Measurements from ENCODE around the gene FBXO24.
A peak's percentile ranks its signal among the peaks of the same experiment; 100 is the strongest.

Gene FBXO24

GRCh38 chr7:100623951-100624824, 38.1 kb downstream of the FBXO24 start:
- DNase-seq (ENCODE audit: low read depth): no peak

DNA sequence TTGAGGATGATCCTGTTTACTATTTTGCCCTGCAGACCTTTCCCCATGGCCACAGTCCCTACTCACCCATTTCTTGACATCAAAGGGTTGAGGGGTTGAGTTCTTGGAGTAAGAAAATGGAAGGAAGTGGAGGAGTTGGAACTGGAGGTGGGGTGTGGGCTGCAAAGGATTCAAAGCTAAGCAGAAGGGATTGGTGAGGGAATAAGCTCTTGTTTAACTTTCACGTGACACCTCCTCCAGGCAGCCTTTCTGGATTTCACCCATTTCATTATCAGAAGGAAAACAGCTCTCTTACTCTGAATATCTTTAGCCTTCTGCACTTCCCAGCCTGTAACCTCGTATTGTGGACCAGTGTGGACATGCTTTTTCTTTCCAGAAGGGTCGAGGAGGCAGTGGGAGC, 39.9 kb downstream of the FBXO24 start:
- DNase-seq (ENCODE audit: low read depth): no peak

GRCh38 chr7:100626530-100627237, 40.6 kb downstream of the FBXO24 start:
- peak; percentile 85 for DNase-seq (ENCODE audit: low read depth)

DNA sequence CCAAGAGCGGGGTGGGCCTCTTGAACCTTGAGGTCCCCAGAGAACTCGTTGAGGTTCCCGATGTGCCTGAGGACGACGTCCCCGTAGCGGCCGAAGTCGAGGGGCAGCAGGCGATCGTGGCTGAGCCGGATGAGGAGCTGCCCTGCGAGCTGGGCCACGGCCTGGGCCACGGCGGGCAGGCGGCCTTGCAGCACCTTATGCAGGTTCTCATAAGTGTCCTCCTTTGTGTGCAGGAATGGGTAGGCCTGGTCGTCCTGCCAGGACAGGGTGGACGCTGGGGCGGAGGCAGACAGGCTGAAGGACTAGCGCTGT, 41.1 kb downstream of the FBXO24 start:
- no peak for DNase-seq (ENCODE audit: low read depth)

- peak; percentile 38 for DNase-seq (ENCODE audit: low read depth)
Observed at GRCh38 chr7:100629117-100629716, 43.1 kb downstream of the FBXO24 start.

GRCh38 chr7:100630066-100630465, 43.9 kb downstream of the FBXO24 start:
- no peak for DNase-seq (ENCODE audit: low read depth)

DNA sequence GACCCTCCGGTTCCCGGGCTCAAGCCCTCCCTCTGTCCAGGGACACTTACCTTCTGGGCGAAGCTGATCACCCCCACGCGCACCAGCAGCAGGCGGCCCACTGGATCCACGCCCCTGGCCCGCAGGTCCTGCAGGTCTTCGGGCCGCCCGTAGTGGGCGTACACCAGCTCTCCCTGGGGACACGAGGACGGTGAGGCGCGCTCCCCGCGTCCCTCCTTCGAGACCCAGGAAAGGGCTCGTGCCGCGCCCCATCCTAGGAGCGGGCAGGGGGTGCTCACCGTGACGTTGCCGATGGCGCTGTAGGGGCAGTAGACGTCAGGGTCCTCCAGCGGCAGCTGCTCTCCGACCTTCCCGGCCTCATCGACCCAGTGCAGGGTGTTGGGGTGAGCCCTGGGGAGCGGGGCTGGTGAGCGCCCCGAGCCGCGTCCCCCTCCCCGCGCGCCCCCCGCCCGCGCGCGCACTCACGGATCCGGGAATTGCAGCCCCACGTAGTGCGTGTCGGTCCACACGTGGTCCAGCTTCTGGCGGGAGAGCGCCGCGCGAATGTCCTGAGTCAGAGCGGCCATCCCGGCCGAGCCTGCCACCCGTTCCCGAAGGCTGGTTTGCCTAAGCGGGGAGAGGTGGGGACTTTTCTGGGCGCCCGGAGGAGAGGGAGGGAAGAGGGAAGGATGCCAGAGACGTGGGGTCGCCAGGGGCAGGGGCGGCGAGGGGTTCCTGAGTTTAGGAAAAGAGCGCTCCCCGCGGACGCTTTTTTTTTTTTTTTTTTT, 47.0 kb downstream of the FBXO24 start:
- DNase-seq (ENCODE audit: low read depth): peak; percentile 63

DNA sequence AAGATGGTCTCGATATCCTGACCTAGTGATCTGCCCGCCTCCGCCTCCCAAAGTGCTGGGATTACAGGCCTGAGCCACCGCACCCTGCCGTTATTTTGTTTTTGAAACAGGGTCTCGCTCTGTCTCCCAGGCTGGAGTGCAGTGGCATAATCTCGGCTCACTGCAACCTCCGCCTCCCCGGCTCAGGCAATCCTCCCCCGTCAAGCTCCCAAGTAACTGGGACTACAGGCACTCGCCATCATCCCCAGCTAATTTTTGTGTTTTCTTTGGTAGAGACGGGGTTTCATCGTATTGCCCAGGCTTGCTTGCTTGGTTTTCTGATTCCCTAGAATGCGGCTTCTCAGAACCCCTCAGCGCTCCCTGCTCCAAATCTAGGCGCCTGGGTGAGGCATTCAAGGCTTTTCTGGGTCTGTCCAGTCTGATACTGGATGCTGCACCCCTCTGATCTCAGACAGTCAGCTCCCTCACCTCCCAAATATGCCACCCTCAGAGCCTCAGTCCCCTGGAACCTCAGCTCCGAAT, 53.9 kb downstream of the FBXO24 start:
- DNase-seq (ENCODE audit: low read depth): no peak

GRCh38 chr7:100640517-100641440, 54.7 kb downstream of the FBXO24 start:
- no peak for DNase-seq (ENCODE audit: low read depth)

- DNase-seq (ENCODE audit: low read depth): no peak
Observed at GRCh38 chr7:100641463-100641859, 55.3 kb downstream of the FBXO24 start, which contains the start of gene TFR2. TFR2 (minus strand) TSS chr7:100641552; CDS start chr7:100641509, 43 bp downstream.

GRCh38 chr7:100641860-100642533, 55.9 kb downstream of the FBXO24 start:
- no peak for DNase-seq (ENCODE audit: low read depth)

- DNase-seq (ENCODE audit: low read depth): peak; percentile 24
Observed at GRCh38 chr7:100642534-100642907, 56.4 kb downstream of the FBXO24 start.

DNA sequence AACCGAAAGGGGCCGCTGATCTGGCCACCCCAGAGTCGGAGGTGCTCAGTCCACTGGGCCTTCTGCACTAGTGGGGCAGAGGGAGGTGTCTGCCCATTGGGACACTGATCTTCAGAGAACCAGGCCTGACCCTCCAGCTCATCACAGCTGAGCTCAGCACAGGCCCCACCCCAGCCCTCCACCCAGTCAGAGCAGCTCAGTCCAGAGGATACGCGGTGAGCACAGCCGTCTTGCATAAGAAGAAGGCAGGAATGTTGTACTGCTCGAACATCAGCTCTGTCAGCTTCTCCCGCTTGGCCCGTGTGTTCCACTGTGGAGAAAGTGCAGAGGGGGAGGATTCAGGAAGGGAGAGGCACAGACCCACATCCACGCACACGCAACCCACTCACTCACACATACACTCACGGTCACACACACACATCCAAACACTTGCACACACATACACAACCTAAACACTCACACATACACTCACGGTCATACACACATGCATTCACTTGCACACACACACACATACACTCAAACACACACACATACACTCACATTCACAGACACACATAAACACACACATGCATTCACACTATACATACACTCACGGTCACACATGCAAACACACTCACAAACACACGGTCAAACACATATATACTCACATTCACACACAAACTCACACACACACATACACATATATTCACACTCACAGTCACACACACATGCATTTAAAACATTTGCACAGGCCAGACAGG, 63.9 kb downstream of the FBXO24 start:
- DNase-seq (ENCODE audit: low read depth): no peak

All from activated T-cell treated with anti-CD3 and anti-CD28 coated beads for 48 hours (primary cell).